SK-N-SH (cell line): ENCODE measurements around the gene MTCH1.

ENCODE experiments used
- CTCF ChIP-seq: fragments of 200-600 bp; sonication (generic); IDR thresholded peaks from 2 replicates; pipeline ENCODE4 v1.6.1; 2017; ENCODE audit warnings: antibody characterized with exemption, mild to moderate bottlenecking, moderate library complexity
- EP300 ChIP-seq, 2 experiments: IDR thresholded peaks; 2 replicates each; pipeline versions ENCODE4 v1.4.0 to v1.6.1; 2012; ENCODE audit warnings: borderline replicate concordance in 1 of 2, low read depth in 1 of 2, low read length in 1 of 2
- FOXJ3 ChIP-seq: sonication (generic); formaldehyde crosslinking; IDR thresholded peaks from 2 replicates; pipeline ENCODE4 v1.5.1; 2020; ENCODE audit warnings: mild to moderate bottlenecking, missing genetic modification reagents
- MAX ChIP-seq: IDR thresholded peaks from 2 replicates; pipeline ENCODE4 v1.4.0; 2012; ENCODE audit warnings: low read depth
- RAD21 ChIP-seq: IDR thresholded peaks from 2 replicates; pipeline ENCODE4 v1.6.1; 2012; ENCODE audit warnings: mild to moderate bottlenecking, low read length
- REST ChIP-seq: IDR thresholded peaks from 2 replicates; pipeline ENCODE4 v1.6.1; 2012; ENCODE audit warnings: mild to moderate bottlenecking, low read depth, low read length, moderate library complexity
- TAF1 ChIP-seq: IDR thresholded peaks from 2 replicates; pipeline ENCODE4 v1.6.1; 2012; ENCODE audit warnings: low read depth, mild to moderate bottlenecking, low read length, moderate library complexity, borderline replicate concordance

GRCh38 chr6:37021356-37022129, 35.5 kb upstream of the MTCH1 start:
- TF ChIP-seq TAF1 (no peak), FOXJ3 (CRISPR knock-in tag) (no peak), REST (no peak), EP300 (IDR thresholded peaks at IDR 0.05; ENCODE audit: borderline replicate concordance in 1 of 2, low read depth in 1 of 2, low read length in 1 of 2) (no peak), RAD21 (peak; percentile 67), CTCF (peak; percentile 54), MAX (no peak)
